Activated naive CD4-positive, alpha-beta T cell treated with anti-CD3 and anti-CD28 coated beads for 36 hours (primary cell): ENCODE data around the gene VCPKMT. TPM values are rescaled to one million over a fixed set of nuclear protein-coding genes. Genes with fewer than 3 reads are reported as not detected.
A peak's percentile ranks its signal among the peaks of the same experiment; 100 is the strongest.

Source experiments
- CTCF ChIA-PET: fragments of 350-600 bp; sonication (Branson Sonifier 250); formaldehyde crosslinking; loops from one replicate; lab custom pipeline; 2021; ENCODE audit warnings: antibody characterized with exemption; lab: Charles Lee
- DNase-seq: peaks from one replicate; pipeline ENCODE4 v3.0.0-alpha.2; 2020
- H3K27ac Mint-ChIP-seq: one replicate; pipeline ENCODE4 v1.8.0; 2021; ENCODE audit warnings: mild to moderate bottlenecking, mixed read lengths
- H3K27me3 Mint-ChIP-seq: one replicate; pipeline ENCODE4 v1.8.0; 2021; ENCODE audit warnings: low read depth, mixed read lengths
- H3K36me3 Mint-ChIP-seq: one replicate; pipeline ENCODE4 v1.8.0; 2021; ENCODE audit warnings: low read depth, mixed read lengths
- H3K4me1 Mint-ChIP-seq: one replicate; pipeline ENCODE4 v1.8.0; 2021; ENCODE audit warnings: low read depth, mixed read lengths
- H3K4me3 Mint-ChIP-seq: one replicate; pipeline ENCODE4 v1.8.0; 2021; ENCODE audit warnings: mild to moderate bottlenecking, moderate library complexity, mixed read lengths
- H3K9me3 Mint-ChIP-seq: one replicate; pipeline ENCODE4 v1.8.0; 2021; ENCODE audit warnings: mixed read lengths
- intact Hi-C: fragments of 100-400 bp; cut with micrococcal nuclease; formaldehyde crosslinking; loops from one replicate; pipeline ENCODE4 v1.15.1; 2023
- total RNA-seq, 2 experiments: library from RNA; stranded (reverse); gene quantifications; one replicate each; pipeline ENCODE4 v1.2.3, GENCODE V29; 2021

Gene VCPKMT
- 10 to 100 TPM in 1 of 2 experiments, 1 to 10 TPM in 1; 9.6 to 10.5 TPM for total RNA-seq

- intact Hi-C loops = loop anchor here (1.0 to 5.0 kb wide), 12 partner anchors 114 to 654 kb away; partner anchors contain the start of genes DMAC2L, KLHDC2, L2HGDH and MAP4K5
- Mint-ChIP-seq H3K4me1 (peaks cover 32% of the 10 kb centered on the region), H3K27me3 (no peaks in the 10 kb centered on the region), H3K9me3 (no peaks in the 10 kb centered on the region), H3K27ac (peak within 1 kb of the TSS; percentile 94), H3K36me3 (peaks cover 17% of the 10 kb centered on the region), H3K4me3 (peak within 1 kb of the TSS; percentile 98)
- DNase-seq = peak; percentile 96
- CTCF ChIA-PET = interaction anchor here (0.6 to 1.7 kb wide), 5 partner anchors 8 to 482 kb away, joined by 3 to 7 read pairs (median 4); no protein-coding TSS in a partner anchor
Observed at GRCh38 chr14:50116181-50116956, at the start of gene VCPKMT. TSS of gene VCPKMT (minus strand) at chr14:50116572. CDS start at chr14:50116552, 20 bp downstream.

- CTCF ChIA-PET = interaction anchor here (1.0 to 1.1 kb wide), 2 partner anchors 9 to 77 kb away, joined by 4 to 5 read pairs; no protein-coding TSS in a partner anchor
- H3K36me3 Mint-ChIP-seq = peaks cover 9% of the 10 kb centered on the region
- no peaks in the 10 kb centered on the region for H3K4me1 Mint-ChIP-seq
- DNase-seq = no peak
- no peaks in the 10 kb centered on the region for H3K27me3 Mint-ChIP-seq
- no peaks in the 10 kb centered on the region for H3K9me3 Mint-ChIP-seq
- no peak overlapping the region for H3K27ac Mint-ChIP-seq
- intact Hi-C loops = no loop called here
- no peak overlapping the region for H3K4me3 Mint-ChIP-seq
Observed at GRCh38 chr14:50156111-50156510, 39.7 kb upstream of the VCPKMT start.

GRCh38 chr14:50148799-50149198 is 32.4 kb upstream of the VCPKMT start:
- Mint-ChIP-seq H3K36me3 (peaks cover 23% of the 10 kb centered on the region), H3K4me3 (no peak overlapping the region), H3K27ac (no peak overlapping the region), H3K4me1 (no peaks in the 10 kb centered on the region), H3K27me3 (no peaks in the 10 kb centered on the region), H3K9me3 (no peaks in the 10 kb centered on the region)
- intact Hi-C loops = no loop called here
- CTCF ChIA-PET = interaction anchor here (0.6 to 0.7 kb wide), 3 partner anchors 16 to 62 kb away, joined by 3 to 7 read pairs (median 5); no protein-coding TSS in a partner anchor
- no peak for DNase-seq

- no peaks in the 10 kb centered on the region for H3K9me3 Mint-ChIP-seq
Observed at GRCh38 chr14:50139192-50139591, 22.8 kb upstream of the VCPKMT start.

GRCh38 chr14:50127802-50128201 is 11.4 kb upstream of the VCPKMT start:
- no peaks in the 10 kb centered on the region for H3K9me3 Mint-ChIP-seq
- H3K4me1 Mint-ChIP-seq = no peaks in the 10 kb centered on the region
- DNase-seq = no peak
- no peaks in the 10 kb centered on the region for H3K27me3 Mint-ChIP-seq
- intact Hi-C loops = no loop called here
- CTCF ChIA-PET = interaction anchor here (0.7 to 1.5 kb wide), 5 partner anchors 7 to 266 kb away, joined by 3 to 4 read pairs (median 3); no protein-coding TSS in a partner anchor
- no peak overlapping the region for H3K27ac Mint-ChIP-seq
- H3K4me3 Mint-ChIP-seq = no peak overlapping the region
- peaks cover 6% of the 10 kb centered on the region for H3K36me3 Mint-ChIP-seq

More at GRCh38 chr14:50139192-50139591, 22.8 kb upstream of the VCPKMT start:
- Mint-ChIP-seq H3K4me3 (no peak overlapping the region), H3K36me3 (no peaks in the 10 kb centered on the region), H3K27me3 (no peaks in the 10 kb centered on the region), H3K27ac (no peak overlapping the region), H3K4me1 (no peaks in the 10 kb centered on the region)
- intact Hi-C loops = no loop called here
- no peak for DNase-seq
- CTCF ChIA-PET = interaction anchor here (0.6 kb wide), 1 partner anchor 286 kb away, joined by 3 read pairs; no protein-coding TSS in a partner anchor

- Mint-ChIP-seq H3K36me3 (peaks cover 5% of the 10 kb centered on the region), H3K27me3 (no peaks in the 10 kb centered on the region), H3K4me1 (no peaks in the 10 kb centered on the region), H3K4me3 (no peak overlapping the region), H3K27ac (peak overlapping the region; percentile 42), H3K9me3 (no peaks in the 10 kb centered on the region)
- no peak for DNase-seq
- CTCF ChIA-PET = no interaction called here
- intact Hi-C loops = no loop called here
Observed at GRCh38 chr14:50123062-50123461, 6.7 kb upstream of the VCPKMT start.

GRCh38 chr14:50122291-50122690 is 5.9 kb upstream of the VCPKMT start:
- DNase-seq = no peak
- no peaks in the 10 kb centered on the region for H3K27me3 Mint-ChIP-seq
- CTCF ChIA-PET = no interaction called here
- no peak overlapping the region for H3K4me3 Mint-ChIP-seq
- peaks cover 5% of the 10 kb centered on the region for H3K36me3 Mint-ChIP-seq
- H3K9me3 Mint-ChIP-seq = no peaks in the 10 kb centered on the region
- H3K4me1 Mint-ChIP-seq = no peaks in the 10 kb centered on the region
- intact Hi-C loops = no loop called here
- no peak overlapping the region for H3K27ac Mint-ChIP-seq

GRCh38 chr14:50121486-50121885 is 5.1 kb upstream of the VCPKMT start:
- H3K9me3 Mint-ChIP-seq = no peaks in the 10 kb centered on the region
- intact Hi-C loops = no loop called here
- CTCF ChIA-PET = interaction anchor here (0.6 kb wide), 1 partner anchor 233 kb away, joined by 3 read pairs; no protein-coding TSS in a partner anchor
- H3K36me3 Mint-ChIP-seq = peaks cover 5% of the 10 kb centered on the region
- H3K4me1 Mint-ChIP-seq = peaks cover 3% of the 10 kb centered on the region
- H3K27ac Mint-ChIP-seq = no peak overlapping the region
- DNase-seq = no peak
- no peak overlapping the region for H3K4me3 Mint-ChIP-seq
- no peaks in the 10 kb centered on the region for H3K27me3 Mint-ChIP-seq

- intact Hi-C loops = loop anchor here (2.0 to 5.0 kb wide), 3 partner anchors 405 to 655 kb away; partner anchors contain the start of gene RPS29
- Mint-ChIP-seq H3K4me1 (peaks cover 28% of the 10 kb centered on the region), H3K36me3 (peaks cover 15% of the 10 kb centered on the region), H3K9me3 (no peaks in the 10 kb centered on the region), H3K27ac (no peak overlapping the region), H3K4me3 (no peak overlapping the region), H3K27me3 (no peaks in the 10 kb centered on the region)
- no peak for DNase-seq
- CTCF ChIA-PET = interaction anchor here (1.0 to 1.7 kb wide), 2 partner anchors 10 to 263 kb away, joined by 3 to 7 read pairs; no protein-coding TSS in a partner anchor
Observed at GRCh38 chr14:50117456-50117855, 1.1 kb upstream of the VCPKMT start.

GRCh38 chr14:50116966-50117365 is 594 bp upstream of the VCPKMT start:
- H3K4me1 Mint-ChIP-seq = peaks cover 28% of the 10 kb centered on the region
- intact Hi-C loops = loop anchor here (1.0 to 5.0 kb wide), 12 partner anchors 113 to 655 kb away; partner anchors contain the start of genes DMAC2L, KLHDC2, L2HGDH and MAP4K5
- H3K27ac Mint-ChIP-seq = peak overlapping the region; percentile 94
- CTCF ChIA-PET = interaction anchor here (0.6 to 1.7 kb wide), 4 partner anchors 9 to 255 kb away, joined by 3 to 7 read pairs (median 6); no protein-coding TSS in a partner anchor
- peak overlapping the region; percentile 98 for H3K4me3 Mint-ChIP-seq
- DNase-seq = no peak
- no peaks in the 10 kb centered on the region for H3K27me3 Mint-ChIP-seq
- peaks cover 15% of the 10 kb centered on the region for H3K36me3 Mint-ChIP-seq
- no peaks in the 10 kb centered on the region for H3K9me3 Mint-ChIP-seq

GRCh38 chr14:50113381-50114035 is 2.9 kb downstream of the VCPKMT start:
- no peak overlapping the region for H3K27ac Mint-ChIP-seq
- no peaks in the 10 kb centered on the region for H3K27me3 Mint-ChIP-seq
- CTCF ChIA-PET = interaction anchor here (0.9 to 2.7 kb wide), 4 partner anchors 9 to 261 kb away, joined by 4 to 11 read pairs (median 5); partner anchors contain the start of gene NEMF
- H3K4me3 Mint-ChIP-seq = no peak overlapping the region
- peaks cover 54% of the 10 kb centered on the region for H3K4me1 Mint-ChIP-seq
- intact Hi-C loops = no loop called here
- DNase-seq = no peak
- no peaks in the 10 kb centered on the region for H3K9me3 Mint-ChIP-seq
- H3K36me3 Mint-ChIP-seq = peaks cover 28% of the 10 kb centered on the region
